Inferior parietal cortex (tissue), 1 donor: ENCODE data around the gene FGFR2.
A peak's percentile ranks its signal among the peaks of the same experiment; 100 is the strongest.

ENCODE experiments used
- DNase-seq: peaks from one replicate; pipeline ENCODE4 v3.0.0-alpha.2; 2016; ENCODE audit errors: extremely low spot score

Gene FGFR2

GRCh38 chr10:121553511-121554264 lies 44.6 kb downstream of the FGFR2 start:
- no peak for DNase-seq

GRCh38 chr10:121552746-121553145 lies 45.5 kb downstream of the FGFR2 start:
- DNase-seq: no peak

- DNase-seq: no peak
Measured at GRCh38 chr10:121551210-121551885, 46.9 kb downstream of the FGFR2 start.

DNA sequence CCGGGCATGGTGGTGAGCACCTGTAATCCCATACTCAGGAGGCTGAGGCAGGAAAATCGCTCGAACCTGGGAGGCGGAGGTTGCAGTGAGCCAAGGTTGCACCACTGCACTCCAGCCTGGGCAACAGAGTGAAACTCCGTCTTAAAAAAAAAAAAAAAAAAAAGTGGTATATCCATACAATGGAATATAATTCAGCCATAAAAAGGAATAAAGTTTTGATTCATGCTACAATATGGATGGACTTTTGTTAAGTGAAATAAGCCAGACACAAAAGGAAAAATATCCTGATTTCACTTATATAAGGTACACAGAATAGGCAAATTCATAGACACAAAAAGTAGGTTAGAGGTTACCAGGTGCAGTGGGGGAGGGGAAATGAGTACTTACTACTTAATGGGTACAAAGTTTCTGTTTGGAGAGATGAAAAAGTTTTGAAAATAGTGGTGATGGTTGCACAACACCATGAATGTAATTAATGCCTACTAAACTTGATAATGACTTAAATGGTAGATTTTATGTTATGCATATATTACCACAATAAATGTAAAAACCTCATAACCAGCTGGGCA lies 53.9 kb downstream of the FGFR2 start:
- no peak for DNase-seq

DNA sequence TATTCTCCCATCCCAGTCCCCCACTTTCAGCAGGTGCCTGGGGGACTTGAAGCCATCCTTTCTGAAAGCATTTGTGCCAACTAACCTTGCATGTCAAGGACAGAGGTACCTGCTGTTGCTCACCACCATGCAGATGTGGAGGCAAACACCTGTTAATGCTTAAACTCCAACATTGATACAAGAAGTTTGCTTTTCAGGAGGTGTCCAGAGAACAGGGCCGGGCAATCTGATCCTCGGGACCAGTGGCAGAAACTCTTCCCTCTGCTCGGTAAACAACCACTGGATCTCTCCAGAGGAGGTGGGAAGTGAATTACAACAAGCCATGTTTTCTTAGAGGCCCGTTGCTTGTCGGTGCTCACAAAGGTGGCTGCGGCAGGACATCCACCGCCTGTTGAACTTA lies 54.7 kb downstream of the FGFR2 start:
- no peak for DNase-seq

GRCh38 chr10:121541450-121542120 lies 56.7 kb downstream of the FGFR2 start:
- no peak for DNase-seq

DNA sequence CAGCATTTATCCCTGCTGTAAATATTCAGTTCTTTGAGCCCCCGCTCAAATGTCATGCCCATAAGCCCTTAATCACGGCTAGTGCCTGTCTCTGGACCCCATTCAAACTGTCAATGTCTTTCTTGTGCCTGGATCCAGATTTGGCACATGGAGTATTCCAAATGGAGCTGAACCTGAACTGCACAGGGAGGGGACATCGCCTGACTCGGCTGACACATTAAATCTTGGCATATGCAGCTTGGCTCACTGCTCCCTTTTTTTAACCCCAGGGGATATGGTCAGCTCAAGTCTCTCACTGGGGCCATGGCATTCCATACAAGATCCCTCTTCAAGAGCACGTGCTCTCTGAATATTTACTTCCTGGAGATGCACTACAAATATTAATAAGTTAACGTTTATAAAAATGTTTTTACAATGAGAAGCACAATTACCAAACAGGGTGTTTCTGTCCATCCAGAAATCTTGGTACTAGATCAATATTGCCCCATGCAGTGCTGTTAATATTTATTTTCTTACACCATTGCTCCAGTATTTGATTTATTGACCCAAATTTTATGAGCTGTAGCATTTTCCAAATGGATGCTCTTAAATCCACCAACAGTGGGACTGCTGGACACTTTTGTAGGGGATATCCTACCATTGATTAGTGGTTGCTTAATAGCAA lies 57.4 kb downstream of the FGFR2 start:
- no peak for DNase-seq

GRCh38 chr10:121539786-121540185 lies 58.5 kb downstream of the FGFR2 start:
- DNase-seq: no peak

DNA sequence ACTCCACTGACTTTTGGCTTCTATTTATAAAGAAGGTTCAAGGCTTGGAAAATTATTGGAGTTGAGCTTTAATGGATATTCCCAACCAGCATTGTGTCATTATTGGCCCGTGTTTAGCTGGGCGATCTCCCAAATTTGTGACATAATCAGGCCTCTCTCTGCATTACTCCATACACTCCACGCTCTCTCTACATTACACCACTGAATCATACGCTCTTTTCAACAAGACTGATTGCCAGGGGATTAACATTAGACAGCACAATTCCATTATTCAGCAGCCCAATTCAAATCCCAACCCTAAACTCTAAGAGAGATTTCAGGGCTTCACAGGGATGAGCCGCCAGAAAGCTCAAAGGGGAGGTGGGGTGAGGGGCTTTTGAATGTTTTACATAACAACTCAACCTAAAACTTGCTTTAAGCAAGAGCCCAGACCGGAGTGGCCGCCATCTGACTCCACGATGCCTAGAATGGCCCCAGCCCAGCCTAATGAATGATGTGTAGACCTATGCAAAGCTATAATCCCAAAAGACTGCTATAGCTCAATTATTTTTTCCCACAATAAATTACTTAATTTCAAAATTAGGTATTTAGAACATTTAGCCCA lies 61.8 kb downstream of the FGFR2 start:
- DNase-seq: peak; percentile 85

DNA sequence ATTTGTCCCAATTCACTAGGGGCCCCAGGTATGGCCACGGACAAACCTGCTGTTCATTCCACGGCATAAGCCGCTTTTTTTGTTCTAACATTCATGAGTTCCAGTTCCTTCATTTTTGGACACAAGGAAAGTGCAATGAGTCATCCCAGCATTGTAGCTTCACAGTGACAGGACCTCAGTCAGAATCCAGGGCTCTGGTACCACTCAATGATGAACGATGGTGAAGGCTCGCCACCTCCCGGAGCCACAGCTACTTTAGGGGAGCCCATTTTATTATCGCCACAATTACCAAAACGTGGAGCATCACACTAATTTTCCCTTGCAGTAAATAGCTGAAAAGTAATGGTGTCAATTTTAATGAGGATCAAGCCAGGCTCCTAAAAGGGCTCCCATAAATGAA lies 62.9 kb downstream of the FGFR2 start:
- DNase-seq: no peak

- peak; percentile 72 for DNase-seq
Measured at GRCh38 chr10:121532292-121532864, 65.9 kb downstream of the FGFR2 start.

- no peak for DNase-seq
Measured at GRCh38 chr10:121531830-121532178, 66.4 kb downstream of the FGFR2 start.

GRCh38 chr10:121531076-121531829 lies 67.0 kb downstream of the FGFR2 start:
- DNase-seq: peak; percentile 26

- no peak for DNase-seq
Measured at GRCh38 chr10:121530481-121531075, 67.7 kb downstream of the FGFR2 start.

- DNase-seq: peak; percentile 31
Measured at GRCh38 chr10:121527690-121528089, 70.6 kb downstream of the FGFR2 start.

DNA sequence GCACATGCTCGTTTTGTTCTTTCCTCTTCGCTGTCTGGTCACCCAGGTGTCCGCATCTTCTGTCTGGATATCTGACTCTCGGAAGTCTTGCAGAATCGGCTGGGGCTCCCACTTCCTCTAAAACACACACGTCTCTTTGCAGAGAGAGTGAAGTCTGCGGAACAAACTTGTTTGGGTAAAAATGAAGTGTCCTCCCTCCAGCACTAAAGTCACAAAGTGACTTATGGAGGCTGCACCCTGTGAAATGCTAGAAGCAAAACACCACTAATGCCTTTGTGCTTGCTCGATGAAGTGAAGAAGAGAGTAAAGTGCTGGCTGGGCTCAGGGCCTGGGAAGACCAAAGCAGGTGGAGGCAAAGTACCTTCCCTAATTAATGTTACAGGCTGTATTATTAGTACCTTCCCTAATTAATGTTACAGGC lies 71.4 kb downstream of the FGFR2 start:
- DNase-seq: peak; percentile 31

GRCh38 chr10:121526135-121526790 lies 72.0 kb downstream of the FGFR2 start:
- DNase-seq: peak; percentile 57

GRCh38 chr10:121525251-121526134 lies 72.8 kb downstream of the FGFR2 start:
- DNase-seq: no peak
